HG03520 (cell line): Measurements from ENCODE around the gene C9orf85.
A peak's percentile ranks its signal among the peaks of the same experiment; 100 is the strongest.
"Not testable (repeated sequence)": the region's sequence is repeated elsewhere in the genome, so short reads cannot be mapped to it uniquely, and the experiment has no call there.

Experiments used
- ATAC-seq: cut with Tn5 transposase; IDR thresholded peaks from one replicate; pipeline ENCODE4 v1.9.1; 2021; ENCODE audit warnings: mild to moderate bottlenecking, moderate library complexity; ENCODE audit not compliant: unreplicated experiment

The C9orf85 gene

GRCh38 chr9:71911061-71911907 is at the start of gene C9orf85, which contains the start of gene ABHD17B:
Gene C9orf85 (plus strand): TSS chr9:71911639. CDS start chr9:71911735, 96 bp downstream.
Gene ABHD17B (minus strand): TSS chr9:71911193. CDS start chr9:71875080, 36,113 bp downstream.
- ATAC-seq: peak; percentile 93

GRCh38 chr9:71863631-71864030 is 47.8 kb upstream of the C9orf85 start:
- no peak for ATAC-seq

DNA sequence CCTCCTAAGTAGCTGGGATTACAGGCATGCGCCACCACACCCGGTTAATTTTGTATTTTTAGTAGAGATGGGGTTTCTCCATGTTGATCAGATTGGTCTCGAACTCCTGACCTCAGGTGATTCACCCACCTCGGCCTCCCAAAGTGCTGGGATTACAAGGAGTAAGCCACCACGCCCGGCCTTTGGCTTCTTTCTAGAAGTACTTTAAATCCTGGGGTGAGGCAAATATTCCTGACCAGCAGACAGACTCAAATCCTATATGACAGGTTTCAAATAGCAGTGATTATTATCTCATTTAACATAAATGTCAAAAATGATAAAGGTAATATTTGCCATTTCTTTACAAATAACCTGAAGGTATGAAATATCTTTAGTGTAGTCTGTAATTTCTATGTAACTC is 36.1 kb upstream of the C9orf85 start:
- no peak for ATAC-seq

DNA sequence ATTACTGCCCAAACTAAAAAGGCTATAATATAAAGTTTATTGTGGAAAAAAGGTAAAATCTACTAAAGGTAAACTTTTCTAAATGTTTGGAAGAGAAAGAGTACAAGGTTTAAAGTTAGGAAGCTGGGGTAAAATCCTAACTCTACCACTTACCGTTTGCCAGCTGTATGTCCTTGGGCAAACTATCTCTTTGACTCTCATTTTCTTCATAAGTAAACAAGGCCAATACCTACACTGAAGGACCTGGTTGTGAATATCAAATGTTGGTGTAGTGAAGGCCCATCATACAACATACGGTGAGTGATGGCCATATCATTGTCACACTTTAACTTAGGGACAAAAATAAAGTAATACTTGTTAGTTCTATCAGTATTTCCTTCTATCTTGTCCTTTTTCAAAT is 35.3 kb upstream of the C9orf85 start:
- ATAC-seq: no peak

DNA sequence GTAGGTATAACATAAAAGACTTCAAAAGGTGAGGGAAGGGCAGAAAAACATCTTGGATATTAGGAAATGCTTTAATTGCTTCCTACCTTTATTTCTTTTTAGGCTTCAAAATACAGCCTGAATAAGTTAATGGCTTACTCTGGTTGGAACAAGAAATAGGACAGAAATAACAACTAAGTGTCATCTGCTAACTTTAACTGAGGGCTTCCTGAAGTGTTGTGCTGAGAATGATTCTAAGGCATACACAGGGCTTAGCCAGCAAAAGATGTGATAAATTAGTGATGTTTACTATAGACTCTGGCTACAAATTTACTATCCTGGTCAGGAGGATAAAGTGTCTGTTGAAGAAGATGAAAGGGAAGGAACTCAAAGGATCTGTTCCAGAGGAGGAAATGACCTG is 34.6 kb upstream of the C9orf85 start:
- ATAC-seq: no peak

DNA sequence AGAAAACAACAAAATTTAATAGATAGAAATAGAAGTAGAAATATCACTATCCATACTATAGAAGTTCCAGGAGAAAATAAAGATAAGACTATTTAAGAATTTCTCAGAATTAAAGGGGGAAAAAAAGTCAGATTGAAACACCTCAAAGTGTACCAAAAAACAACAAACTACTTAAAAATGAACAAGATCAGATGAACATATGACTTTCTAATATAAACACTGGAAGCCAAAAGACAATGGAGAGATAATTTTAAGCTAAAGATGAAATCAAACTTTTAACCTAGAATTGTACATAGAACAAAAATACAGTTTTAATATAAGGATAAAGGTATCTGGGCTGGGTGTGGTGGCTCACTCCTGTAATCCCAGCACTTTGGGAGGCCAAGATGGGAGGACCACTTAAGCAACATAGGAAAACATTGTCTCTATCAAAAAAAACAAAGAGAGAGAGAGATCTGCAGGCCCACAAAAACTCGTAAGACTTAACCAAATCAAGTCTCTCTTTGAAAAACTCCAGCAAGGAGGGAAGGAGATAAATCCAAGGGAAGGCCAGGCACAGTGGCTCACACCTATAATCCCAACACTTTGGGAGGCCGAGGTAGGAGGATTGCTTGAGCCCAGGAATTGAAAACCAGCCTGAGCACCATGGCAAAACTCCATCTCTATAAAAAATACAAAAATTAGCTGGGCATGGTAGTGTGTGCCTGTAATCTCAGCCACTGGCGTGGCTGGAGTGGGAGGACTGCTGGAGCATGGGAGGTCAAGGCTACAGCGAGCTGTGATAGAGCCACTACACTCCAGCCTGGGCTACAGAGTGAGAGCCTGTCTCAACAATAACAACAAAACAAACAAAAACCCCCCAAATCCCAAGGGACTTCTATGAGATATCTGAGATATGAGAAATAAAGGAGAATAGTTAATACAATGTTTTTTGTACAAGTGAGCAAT is 32.8 kb upstream of the C9orf85 start:
- ATAC-seq: no peak

- ATAC-seq: no peak
These were observed 31.7 kb upstream of the C9orf85 start for GRCh38 chr9:71879644-71880174.

- no peak for ATAC-seq
These were observed 27.4 kb upstream of the C9orf85 start for GRCh38 chr9:71884005-71884404.

DNA sequence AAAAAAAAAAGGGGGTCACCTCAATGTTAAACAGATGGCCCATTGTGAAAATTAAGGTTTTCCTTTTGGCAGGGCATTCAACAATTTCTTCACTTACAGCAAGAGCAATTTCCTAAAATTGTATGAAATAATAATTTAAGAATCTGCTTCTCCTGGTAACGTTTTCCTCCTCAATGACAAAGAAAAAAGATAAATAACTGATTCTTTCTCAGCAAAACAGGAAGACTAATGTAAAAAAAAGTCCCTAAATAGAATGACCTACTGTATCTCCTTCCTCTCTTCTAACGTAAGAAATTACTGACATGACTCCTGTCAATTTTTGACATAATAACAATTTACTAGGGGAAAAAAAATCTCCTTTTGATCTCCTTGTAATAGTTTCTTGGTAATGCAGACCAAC is 26.0 kb upstream of the C9orf85 start:
- no peak for ATAC-seq

GRCh38 chr9:71886015-71886414 is 25.4 kb upstream of the C9orf85 start:
- no peak for ATAC-seq

DNA sequence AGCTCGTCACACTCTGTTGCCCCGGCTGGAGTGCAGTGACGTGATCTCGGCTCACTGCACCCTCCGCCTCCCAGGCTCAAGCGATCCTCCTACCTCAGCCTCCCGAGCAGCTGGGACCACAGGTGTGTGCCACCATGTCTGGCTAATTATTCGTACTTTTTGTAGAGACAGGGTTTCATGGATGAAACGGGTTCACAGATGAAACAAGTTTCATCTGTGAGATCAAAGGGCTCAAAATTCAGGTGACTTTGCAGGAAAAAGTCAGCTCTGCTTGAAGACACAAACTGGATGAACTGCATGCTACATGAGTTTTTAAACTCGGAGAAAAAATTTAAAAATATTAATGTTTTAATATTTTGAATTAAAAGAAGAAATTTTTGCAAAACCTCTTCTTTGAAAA is 24.9 kb upstream of the C9orf85 start:
- ATAC-seq: no peak

- ATAC-seq: no peak
These were observed 24.1 kb upstream of the C9orf85 start for GRCh38 chr9:71887362-71887761.

DNA sequence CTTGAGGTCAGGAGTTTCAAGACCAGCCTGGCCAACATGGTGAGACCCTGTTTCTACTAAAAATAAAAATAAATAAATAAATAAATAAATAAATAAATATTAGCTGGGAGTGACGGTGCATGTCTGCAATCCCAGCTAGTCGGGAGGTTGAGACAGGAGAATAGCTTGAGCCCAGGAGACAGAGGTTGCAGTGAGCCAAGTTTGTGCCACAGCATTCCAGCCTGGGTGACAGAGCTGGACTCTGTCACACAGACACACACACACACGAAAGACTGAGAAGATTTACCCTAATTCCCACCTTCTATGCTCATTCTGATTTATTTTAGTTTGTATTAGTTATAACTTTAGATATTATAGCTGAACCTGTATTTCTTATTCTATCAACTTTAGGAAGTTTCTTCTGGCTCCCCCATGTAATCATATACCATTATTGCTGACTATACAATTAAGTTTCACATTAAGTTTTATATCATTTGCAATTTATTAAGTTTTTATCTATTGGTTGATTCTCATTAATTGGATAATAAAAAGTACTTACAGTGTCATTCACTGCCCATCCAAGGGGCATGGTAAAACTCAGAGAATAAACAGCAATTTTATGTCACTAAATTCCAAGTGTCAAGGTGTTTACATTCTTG is 21.3 kb upstream of the C9orf85 start:
- ATAC-seq: no peak

GRCh38 chr9:71891557-71892189 is 19.8 kb upstream of the C9orf85 start:
- ATAC-seq: no peak

DNA sequence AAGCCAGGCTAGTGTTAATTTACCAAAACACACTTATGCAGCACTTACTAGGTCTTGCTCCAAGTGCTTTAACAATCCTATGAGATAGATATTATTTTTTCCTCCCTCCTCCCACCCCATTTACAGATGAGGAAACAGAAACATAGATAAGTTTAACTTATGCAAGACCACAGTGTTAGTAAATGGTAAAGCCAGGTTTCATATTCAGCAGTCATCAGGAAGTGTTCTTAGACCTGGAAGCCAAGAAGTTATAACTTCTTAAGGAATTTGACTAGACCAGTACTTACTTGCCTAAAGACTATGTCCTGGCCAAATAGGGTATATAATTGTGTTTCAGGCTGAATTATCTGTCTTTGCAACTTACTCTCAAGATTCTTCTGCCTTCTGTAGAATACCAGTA is 16.3 kb upstream of the C9orf85 start:
- no peak for ATAC-seq

- ATAC-seq: no peak
These were observed 15.5 kb upstream of the C9orf85 start for GRCh38 chr9:71895955-71896354.

DNA sequence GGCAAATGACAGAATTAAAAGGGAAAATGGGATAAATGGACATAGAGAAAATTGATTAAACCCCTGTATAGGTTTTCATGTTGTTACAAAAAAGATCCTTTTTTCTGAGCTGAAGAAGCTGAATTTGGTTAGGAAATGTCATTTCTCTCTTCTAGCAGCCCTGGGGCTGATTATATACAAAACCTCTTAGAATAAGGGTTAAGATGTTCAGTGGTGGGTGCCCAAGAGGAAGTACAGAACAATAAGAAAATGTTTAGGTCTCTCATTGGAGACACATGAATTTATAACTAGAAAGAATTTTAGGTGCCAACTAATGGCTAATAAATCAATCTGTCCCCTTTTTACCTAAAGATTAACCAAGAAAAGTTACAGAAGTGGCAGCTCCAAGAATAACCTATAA is 14.7 kb upstream of the C9orf85 start:
- no peak for ATAC-seq

GRCh38 chr9:71897577-71897976 is 13.9 kb upstream of the C9orf85 start:
- ATAC-seq: no peak

DNA sequence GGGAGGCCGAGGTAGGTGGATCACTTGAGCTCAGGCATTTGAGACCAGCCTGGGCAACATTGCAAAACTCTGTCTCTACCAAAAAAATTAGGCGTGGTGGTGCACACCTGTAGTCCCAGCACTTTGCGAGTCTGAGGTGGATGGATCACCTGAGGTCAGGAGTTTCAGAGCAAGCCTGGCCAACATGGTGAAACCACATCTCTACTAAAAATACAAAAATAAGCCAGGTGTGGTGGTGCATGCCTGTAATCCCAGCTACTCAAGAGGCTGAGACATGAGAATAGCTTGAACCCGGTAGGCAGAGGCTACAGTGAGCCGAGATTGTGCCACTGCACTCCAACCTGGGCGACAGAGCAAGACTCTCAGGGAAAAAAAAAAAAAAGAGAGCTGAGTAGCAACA is 12.7 kb upstream of the C9orf85 start:
- ATAC-seq: not testable (repeated sequence)
